MG63 (cell line): ENCODE results near the gene EEF1AKMT3. TPM values are rescaled to one million over a fixed set of nuclear protein-coding genes. Genes with fewer than 3 reads are reported as not detected.
A peak's percentile ranks its signal among the peaks of the same experiment; 100 is the strongest.

Experiments used
- DNase-seq: peaks from one replicate; pipeline ENCODE4 v3.0.0-alpha.2; 2020
- H3K27me3 ChIP-seq: fragments of 250-450 bp; sonication (Bioruptor Pico); 2 replicates; pipeline ENCODE4 v1.5.1; 2020; ENCODE audit warnings: mild to moderate bottlenecking, moderate library complexity
- H3K36me3 ChIP-seq: fragments of 250-450 bp; sonication (Bioruptor Pico); 2 replicates; pipeline ENCODE4 v1.5.1; 2020; ENCODE audit warnings: mild to moderate bottlenecking, moderate library complexity
- H3K4me3 ChIP-seq: fragments of 250-450 bp; sonication (Bioruptor Pico); 2 replicates; pipeline ENCODE4 v1.5.1; 2020; ENCODE audit warnings: mild to moderate bottlenecking, moderate library complexity
- H3K9me3 ChIP-seq: fragments of 250-450 bp; sonication (Bioruptor Pico); 2 replicates; pipeline ENCODE4 v1.5.1; 2020; ENCODE audit warnings: mild to moderate bottlenecking, moderate library complexity
- total RNA-seq: library from RNA; depleted of rRNA; stranded (reverse); fragments of >200 nt; shearing (Covaris generic); gene quantifications from 2 replicates; pipeline ENCODE4 v1.2.3, GENCODE V29; 2014; ENCODE audit warnings: low replicate concordance; rRNA removed

Gene EEF1AKMT3
- total RNA-seq = 4.2 and 20.9 TPM in 2 replicates

GRCh38 chr12:57772429-57773322, at the start of gene EEF1AKMT3:
EEF1AKMT3 (plus strand) TSS chr12:57772614; CDS start chr12:57772725, 111 bp downstream.
- peaks cover 54% of the 10 kb centered on the region for H3K36me3 ChIP-seq
- peak within 1 kb of the TSS; percentile 84 for H3K4me3 ChIP-seq
- H3K27me3 ChIP-seq = no peaks in the 10 kb centered on the region
- H3K9me3 ChIP-seq = no peaks in the 10 kb centered on the region
- peak; percentile 76 for DNase-seq

- Histone ChIP-seq H3K9me3 (no peaks in the 10 kb centered on the region), H3K4me3 (no peak overlapping the region), H3K36me3 (no peaks in the 10 kb centered on the region; the same call in 1 of the 2 replicates), H3K27me3 (no peaks in the 10 kb centered on the region)
- no peak for DNase-seq
These were observed 49.4 kb upstream of the EEF1AKMT3 start for GRCh38 chr12:57722716-57723629.

- DNase-seq = no peak
- H3K27me3 ChIP-seq = no peaks in the 10 kb centered on the region
- no peak overlapping the region for H3K4me3 ChIP-seq
- H3K36me3 ChIP-seq = no peaks in the 10 kb centered on the region; the same call in 1 of the 2 replicates
- H3K9me3 ChIP-seq = no peaks in the 10 kb centered on the region
These were observed 48.8 kb upstream of the EEF1AKMT3 start for GRCh38 chr12:57723630-57723962.

GRCh38 chr12:57724003-57724935, 48.1 kb upstream of the EEF1AKMT3 start:
- no peak overlapping the region for H3K4me3 ChIP-seq
- no peaks in the 10 kb centered on the region for H3K27me3 ChIP-seq
- no peaks in the 10 kb centered on the region; the same call in 1 of the 2 replicates for H3K36me3 ChIP-seq
- H3K9me3 ChIP-seq = no peaks in the 10 kb centered on the region
- no peak for DNase-seq

- no peaks in the 10 kb centered on the region for H3K9me3 ChIP-seq
- no peak overlapping the region for H3K4me3 ChIP-seq
- DNase-seq = no peak
- no peaks in the 10 kb centered on the region; the same call in 1 of the 2 replicates for H3K36me3 ChIP-seq
- no peaks in the 10 kb centered on the region for H3K27me3 ChIP-seq
These were observed 47.3 kb upstream of the EEF1AKMT3 start for GRCh38 chr12:57724936-57725740.

GRCh38 chr12:57725851-57726150, 46.6 kb upstream of the EEF1AKMT3 start:
- H3K27me3 ChIP-seq = no peaks in the 10 kb centered on the region
- H3K4me3 ChIP-seq = peak overlapping the region; percentile 78
- no peaks in the 10 kb centered on the region; the same call in 1 of the 2 replicates for H3K36me3 ChIP-seq
- no peak for DNase-seq
- H3K9me3 ChIP-seq = no peaks in the 10 kb centered on the region

- Histone ChIP-seq H3K4me3 (peak overlapping the region; percentile 78), H3K27me3 (no peaks in the 10 kb centered on the region), H3K9me3 (no peaks in the 10 kb centered on the region), H3K36me3 (no peaks in the 10 kb centered on the region; the same call in 1 of the 2 replicates)
- peak; percentile 89 for DNase-seq
These were observed 46.1 kb upstream of the EEF1AKMT3 start for GRCh38 chr12:57726151-57726883.

GRCh38 chr12:57726884-57727757, 45.3 kb upstream of the EEF1AKMT3 start:
- Histone ChIP-seq H3K27me3 (no peaks in the 10 kb centered on the region), H3K9me3 (no peaks in the 10 kb centered on the region), H3K36me3 (no peaks in the 10 kb centered on the region; the same call in 1 of the 2 replicates), H3K4me3 (peak overlapping the region; percentile 78)
- DNase-seq = no peak

GRCh38 chr12:57727758-57728395, 44.5 kb upstream of the EEF1AKMT3 start:
- H3K27me3 ChIP-seq = no peaks in the 10 kb centered on the region
- H3K9me3 ChIP-seq = no peaks in the 10 kb centered on the region
- no peak for DNase-seq
- H3K36me3 ChIP-seq = no peaks in the 10 kb centered on the region; the same call in 1 of the 2 replicates
- no peak overlapping the region for H3K4me3 ChIP-seq

- Histone ChIP-seq H3K9me3 (no peaks in the 10 kb centered on the region), H3K36me3 (no peaks in the 10 kb centered on the region; the same call in 1 of the 2 replicates), H3K27me3 (no peaks in the 10 kb centered on the region), H3K4me3 (no peak overlapping the region)
- no peak for DNase-seq
These were observed 43.0 kb upstream of the EEF1AKMT3 start for GRCh38 chr12:57729321-57729844.

- H3K27me3 ChIP-seq = peaks cover 5% of the 10 kb centered on the region
- H3K4me3 ChIP-seq = no peak overlapping the region
- no peaks in the 10 kb centered on the region; the same call in 1 of the 2 replicates for H3K36me3 ChIP-seq
- no peaks in the 10 kb centered on the region for H3K9me3 ChIP-seq
- DNase-seq = no peak
These were observed 41.9 kb upstream of the EEF1AKMT3 start for GRCh38 chr12:57730336-57731067.

GRCh38 chr12:57731411-57732080, 40.9 kb upstream of the EEF1AKMT3 start:
- Histone ChIP-seq H3K4me3 (no peak overlapping the region), H3K36me3 (no peaks in the 10 kb centered on the region; the same call in 1 of the 2 replicates), H3K27me3 (peaks cover 15% of the 10 kb centered on the region), H3K9me3 (no peaks in the 10 kb centered on the region)
- DNase-seq = no peak
